NCI-H526 treated with DMSO at 0.1 percent for 48 hours (cell line): ENCODE measurements around the gene INAFM2.
A peak's percentile ranks its signal among the peaks of the same experiment; 100 is the strongest.

Source experiments
- DNase-seq: peaks from one replicate; lab custom pipeline; 2025; lab: John Stamatoyannopoulos, UW

Gene INAFM2

DNA sequence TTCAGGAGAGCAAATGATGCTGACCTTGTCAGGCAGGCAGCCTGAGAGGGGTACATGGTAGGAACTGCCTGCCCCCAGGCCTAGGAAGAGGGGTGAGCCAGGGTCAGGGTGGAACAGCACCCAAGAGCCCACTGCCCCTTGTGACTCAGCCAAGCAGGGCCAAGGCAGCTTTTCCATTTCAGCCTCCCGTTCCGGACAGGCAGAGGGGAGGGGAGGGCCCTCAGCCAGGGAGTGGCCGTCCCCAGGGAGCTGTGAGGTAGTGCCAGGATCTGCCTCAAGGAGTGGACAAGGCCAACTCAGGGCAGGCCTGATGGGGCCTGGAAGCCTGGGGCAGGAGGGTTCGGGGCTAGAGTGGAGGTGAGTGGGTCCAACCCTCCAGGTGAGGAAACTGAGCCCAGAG, 35.5 kb upstream of the INAFM2 start:
- no peak for DNase-seq

DNA sequence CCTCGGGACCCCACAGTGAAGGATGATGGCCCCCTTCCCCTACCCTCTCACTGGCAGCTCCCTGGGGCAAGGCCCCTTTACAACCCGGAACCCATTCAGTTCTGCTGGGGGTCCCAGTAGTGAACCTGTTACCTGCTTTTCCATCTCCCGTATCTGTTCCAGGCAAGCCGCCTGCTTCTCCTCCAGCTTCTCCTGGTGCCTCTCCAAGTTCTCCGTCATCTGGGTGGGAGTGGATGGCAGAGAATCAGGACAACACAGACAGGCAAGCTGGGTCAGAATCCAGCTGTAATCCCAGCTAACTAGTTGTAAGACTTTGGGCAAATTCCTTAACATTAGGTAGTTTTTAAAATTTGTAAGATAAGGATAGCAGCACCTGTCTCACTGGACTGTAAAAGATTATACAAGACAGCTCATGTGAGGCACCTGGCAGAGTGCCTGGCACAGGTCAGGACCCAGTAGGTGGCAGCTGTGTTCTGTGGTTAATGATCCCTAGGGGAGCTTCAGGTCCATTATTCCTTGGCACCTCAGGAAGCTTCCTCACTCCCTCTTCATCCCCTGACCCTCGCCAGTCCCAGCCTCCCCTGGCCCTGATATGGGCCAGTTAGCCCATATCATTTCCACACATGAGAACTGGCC, 34.2 kb upstream of the INAFM2 start:
- peak; percentile 14 for DNase-seq

DNA sequence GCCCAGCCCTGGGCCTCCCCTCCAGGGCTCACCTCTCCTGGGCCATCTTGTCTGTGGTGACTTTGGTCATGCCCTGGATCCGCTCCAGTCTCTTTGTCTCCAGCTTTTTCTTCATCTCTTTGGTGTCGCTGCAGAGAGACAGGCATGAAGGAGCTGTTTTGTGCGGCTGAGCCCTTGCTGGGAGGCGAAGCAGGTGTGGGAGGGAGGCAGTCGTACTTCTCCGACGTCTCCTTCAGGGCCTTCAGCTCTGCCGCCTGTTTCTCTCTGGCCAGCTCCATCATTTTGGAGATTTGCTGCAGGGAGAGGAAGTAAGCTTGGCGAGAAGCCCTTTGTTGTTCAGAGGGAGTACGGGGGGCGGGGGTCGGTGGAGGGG, 33.0 kb upstream of the INAFM2 start:
- no peak for DNase-seq

DNA sequence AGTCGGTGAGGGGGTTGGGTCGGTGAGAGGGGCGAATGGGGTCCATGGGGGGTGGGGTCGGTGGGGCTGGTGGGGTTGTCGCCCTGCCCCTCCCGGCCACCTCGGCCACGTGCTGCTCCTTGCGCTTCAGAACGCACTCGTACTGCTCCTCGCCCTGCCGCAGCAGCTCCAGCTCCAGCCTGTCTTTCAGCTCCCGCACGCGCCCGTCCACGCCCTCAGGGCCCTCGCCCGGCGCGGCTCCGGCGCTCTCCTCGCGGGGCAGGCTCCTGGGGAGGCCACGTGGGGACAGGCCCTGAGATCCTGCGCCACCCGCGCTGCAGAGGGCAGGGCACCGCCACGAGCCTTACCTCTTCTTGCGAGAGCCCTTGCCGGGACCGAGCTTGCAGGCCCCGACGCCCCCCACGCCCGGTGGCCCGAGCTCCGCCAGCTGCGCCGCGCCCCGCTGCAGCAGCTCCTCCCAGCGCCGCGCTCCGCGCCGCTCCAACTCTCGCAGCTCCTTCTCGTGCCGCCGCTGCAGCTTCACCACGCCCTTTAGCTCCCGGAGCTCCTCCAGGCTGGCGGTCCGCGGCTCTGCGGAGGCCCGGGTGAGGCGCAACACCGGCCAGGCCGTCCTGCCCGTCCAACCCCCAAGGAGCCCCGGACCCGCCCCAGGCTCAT, 32.4 kb upstream of the INAFM2 start:
- peak; percentile 46 for DNase-seq

DNA sequence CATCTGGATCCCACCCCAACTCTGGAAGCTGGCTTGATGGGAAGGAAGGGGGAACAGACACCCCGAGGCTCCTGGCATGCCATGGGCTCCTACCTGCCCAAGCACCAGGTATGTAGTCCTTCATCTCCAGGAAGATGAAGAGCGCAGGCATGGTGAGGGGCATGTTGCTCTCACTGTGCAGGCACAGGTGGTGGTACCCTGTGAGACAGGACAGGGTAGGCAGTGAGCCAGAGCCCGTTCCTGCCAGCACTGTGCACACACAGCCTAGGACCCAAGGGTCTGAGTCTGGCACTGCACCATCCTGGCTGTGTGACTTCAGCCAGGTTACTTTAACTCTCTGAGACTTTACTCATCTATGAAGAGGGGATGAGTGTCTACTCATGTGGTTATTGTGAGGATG, 31.2 kb upstream of the INAFM2 start:
- no peak for DNase-seq

DNA sequence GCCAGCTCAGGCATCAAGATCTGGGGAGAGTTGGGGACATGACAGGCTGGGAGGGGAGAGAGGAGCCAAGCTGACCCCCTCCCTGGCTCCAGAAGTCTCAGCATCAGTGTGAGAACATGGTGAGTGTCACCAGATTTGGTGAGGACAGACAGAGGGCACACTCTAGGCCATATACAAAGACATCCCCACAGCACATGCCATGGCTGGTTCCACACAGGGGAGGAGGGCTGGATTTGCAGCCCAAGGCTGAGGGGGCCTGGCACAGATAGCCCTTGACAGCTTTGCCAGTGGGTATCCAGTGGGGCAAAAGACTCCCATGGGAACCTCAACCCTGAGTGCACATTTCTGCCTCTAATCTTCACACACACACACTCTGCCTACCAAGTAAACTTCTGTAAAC, 30.5 kb upstream of the INAFM2 start:
- DNase-seq, result no peak

DNA sequence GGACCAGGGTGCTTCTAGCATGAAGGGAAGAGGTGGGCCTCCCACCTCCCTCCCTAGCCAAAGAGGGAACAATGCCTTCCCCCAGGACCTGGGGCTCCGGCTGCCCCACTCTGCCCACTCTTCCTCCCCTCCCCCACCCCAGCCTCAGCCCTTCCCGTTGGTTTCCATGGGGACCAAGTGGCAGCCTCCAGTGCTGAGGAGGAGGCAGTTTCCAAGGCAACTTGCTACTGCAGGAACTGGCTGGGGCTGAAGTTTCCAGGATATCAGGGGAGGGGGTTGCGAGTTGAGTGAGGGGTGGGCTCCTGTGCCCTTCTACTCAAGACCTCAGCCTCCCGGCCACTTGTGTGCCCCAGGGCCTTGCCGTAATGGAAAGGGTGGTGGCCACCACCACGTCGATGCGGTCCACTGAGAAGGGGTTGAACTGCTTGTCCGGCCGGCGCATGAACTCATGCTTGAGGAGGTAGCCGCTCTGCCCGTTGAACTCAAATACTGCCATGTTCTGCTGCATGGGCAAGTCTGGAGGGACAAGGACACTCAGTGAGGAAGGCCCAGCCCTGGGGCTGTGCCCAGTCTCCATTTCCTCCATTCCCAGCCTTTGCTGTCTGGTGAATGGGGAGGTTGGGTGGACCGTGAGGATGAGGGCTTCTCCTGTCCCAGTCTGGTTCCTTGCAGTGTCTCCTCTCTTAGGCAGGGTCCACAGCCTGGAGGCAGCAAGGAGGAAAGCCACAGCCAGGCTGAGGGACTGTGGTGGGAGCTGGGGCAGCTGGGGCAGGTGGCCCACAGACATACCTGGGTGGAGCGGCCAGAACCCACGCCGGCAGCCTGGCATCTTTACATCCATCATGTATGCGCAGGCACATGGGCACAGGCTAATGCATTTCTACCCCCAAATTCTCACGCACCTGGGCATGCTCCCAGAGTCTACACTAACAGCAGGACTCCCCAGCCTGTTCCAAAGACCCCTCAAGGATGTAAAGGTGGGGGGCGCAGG, 29.3 kb upstream of the INAFM2 start:
- no peak for DNase-seq

DNA sequence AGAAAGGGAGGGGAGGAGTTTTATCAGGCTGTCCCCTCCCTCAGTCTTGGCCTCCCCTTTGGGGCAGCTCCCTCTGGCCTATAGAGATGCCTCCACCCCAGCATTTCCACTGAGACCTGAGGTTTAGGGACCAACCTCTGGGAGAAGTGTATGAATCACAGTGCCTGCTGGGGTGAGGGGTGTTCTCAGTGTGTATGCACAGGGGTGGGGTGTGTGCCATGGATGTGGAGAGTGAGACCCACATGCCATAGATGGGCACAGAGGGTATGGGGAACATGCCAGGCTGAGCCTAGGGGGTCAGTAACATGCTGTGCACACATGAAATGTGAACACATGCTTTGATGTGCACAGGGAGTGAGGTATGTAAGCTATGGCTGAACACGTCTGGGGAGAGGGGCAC, 28.2 kb upstream of the INAFM2 start:
- DNase-seq, result no peak

DNA sequence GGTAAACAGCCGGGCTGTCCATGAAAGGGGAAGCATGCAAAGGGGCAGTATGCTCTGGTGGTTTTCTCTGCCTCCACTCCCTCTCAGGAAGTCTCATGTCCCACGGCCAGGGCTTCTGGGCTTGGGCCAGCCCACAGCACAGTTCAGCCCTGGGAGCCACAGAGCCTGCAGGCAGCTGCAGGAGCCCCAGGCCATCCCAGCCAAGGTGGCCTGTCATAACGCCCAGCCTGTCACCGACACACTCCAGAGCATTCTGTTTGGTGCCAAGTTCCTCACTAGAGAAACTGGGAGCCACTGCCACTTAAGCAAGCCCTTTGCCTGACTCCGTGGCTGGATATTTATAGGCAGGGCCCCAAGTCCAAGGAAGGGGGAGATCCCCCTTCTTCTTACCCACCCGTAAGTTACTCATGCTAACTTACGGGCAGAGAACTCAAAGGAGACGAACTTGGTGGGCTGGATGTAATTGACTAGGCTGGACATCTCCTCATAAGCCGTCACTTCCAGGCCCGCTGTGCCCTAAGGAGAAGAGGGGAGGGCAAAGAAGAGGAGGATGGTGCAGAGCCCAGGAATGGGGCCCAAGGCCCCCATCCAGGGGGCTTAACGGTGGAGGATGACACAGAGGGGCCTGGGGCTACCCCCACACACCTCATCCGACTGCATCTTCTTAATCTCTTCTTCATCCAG, 27.5 kb upstream of the INAFM2 start:
- DNase-seq, result no peak

DNA sequence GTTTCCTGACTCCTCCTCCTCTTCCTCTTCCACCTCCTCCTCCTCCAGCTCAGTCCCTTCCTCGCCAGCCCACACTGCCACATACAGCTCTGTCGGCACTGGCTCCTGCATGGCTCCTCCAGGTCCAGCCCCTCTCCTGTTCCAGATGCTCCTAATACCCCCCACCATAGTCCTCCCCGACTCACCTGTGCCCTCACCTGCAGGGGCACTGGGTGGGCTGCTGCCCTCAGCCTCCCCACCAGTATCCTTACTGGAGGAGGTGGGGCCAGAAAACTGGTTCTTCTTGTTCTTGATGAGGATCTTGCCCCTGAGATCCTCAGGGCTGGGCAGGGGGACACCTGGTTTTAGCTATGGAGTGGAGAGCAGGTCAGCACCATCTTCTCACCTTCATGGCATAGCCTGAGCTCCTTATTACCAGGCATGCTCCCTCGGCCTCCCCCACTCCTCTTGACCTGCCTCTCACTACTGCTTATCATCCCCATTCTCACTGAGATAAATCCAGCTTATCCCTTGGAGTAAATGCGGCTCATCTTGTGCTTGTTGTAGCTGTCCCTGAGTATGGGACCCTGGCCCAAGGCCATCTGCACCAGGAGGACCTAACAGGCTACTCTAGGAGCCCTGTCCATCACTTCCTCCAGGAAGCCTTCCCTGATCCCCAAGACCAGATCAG, 26.8 kb upstream of the INAFM2 start:
- no peak for DNase-seq

DNA sequence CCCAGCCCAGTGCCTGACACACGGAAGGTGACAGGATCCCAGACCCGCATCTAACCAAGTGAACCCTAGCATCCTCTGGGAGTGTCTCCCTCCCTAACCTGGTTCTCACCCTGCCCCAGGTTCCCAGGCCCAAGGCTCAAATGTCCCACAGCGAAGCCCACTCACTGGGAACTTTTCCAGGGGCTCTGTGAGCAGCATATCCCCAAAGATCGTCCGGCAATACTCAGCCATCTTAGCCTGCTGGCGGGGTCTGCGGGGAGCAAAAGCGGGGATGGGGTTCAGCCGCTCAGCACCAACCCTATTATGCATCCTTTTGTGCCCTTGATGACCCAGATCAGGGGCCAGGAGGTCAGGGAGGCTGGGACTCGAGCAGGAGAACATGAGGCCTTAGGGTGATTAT, 26.1 kb upstream of the INAFM2 start:
- no peak for DNase-seq

DNA sequence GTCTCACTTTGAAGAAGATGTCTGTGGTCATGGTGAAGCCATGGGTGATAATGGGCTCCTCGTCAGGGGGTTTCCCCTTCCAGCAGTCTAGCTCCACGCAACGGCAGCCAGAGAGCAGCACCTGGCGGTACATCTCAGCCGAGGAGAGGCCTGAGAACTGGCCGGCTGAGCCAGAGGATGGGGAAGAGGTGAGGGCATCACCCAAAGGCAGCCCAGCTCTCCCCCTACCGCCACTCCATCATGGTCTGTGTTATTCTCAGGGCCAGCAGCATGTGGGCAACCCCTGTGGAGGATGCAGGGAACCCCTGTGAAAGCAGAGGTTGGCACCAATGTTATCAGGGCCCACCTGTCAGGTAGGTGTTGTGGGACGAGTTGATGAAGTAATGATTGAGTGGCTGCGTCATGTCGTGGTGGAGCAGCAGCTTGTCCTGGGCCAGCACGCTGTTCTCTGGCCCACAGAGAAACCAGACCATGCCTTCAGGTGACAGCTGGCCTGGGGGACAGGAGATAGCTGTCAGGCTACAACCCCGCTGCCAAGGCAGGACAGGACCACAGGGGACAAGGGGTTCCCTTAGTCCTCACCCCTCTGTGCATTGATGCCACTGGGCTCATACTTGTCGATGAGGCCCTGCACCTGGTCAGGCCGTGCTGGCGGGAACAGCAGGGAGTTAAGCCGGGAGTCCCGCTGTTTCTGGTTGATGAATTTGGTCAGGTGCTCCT, 25.1 kb upstream of the INAFM2 start:
- DNase-seq, result no peak

DNA sequence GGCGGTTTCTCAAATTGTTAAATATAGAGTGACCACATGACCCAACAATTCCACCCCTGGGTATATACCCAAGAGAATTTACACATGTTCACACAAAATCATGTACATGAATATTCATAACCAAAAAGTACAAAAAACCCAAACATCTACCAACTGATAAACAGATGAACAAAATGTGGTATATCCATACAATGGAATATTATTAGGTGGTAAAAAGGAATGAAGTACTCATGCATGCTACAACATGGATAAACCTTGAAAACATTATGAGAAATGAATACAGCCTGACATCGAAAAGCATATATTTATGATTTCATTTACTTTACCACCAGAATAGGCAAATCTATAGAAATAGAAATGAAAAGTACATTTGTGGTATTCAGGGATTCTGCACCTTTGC, 23.1 kb upstream of the INAFM2 start:
- DNase-seq, result no peak

DNA sequence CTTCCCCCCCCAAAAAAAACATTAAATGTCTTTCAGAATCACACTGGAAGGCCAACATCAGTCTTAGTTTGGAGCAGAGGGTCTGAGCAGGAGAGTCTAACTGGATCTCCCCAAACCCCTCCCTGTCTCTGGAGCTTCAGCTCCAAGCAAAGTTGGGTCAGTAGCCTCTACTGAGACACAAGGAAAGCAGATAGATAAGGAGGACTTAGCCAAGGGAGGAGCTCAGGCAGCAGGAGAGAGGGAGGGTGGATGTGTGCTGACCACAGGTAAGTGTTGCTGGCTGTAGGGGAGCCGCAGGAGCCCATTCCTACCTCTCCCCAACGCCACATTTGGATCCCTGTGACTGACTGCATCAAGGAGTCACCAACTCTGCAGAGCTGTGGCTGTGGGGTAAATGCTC, 22.7 kb upstream of the INAFM2 start:
- DNase-seq, result no peak

DNA sequence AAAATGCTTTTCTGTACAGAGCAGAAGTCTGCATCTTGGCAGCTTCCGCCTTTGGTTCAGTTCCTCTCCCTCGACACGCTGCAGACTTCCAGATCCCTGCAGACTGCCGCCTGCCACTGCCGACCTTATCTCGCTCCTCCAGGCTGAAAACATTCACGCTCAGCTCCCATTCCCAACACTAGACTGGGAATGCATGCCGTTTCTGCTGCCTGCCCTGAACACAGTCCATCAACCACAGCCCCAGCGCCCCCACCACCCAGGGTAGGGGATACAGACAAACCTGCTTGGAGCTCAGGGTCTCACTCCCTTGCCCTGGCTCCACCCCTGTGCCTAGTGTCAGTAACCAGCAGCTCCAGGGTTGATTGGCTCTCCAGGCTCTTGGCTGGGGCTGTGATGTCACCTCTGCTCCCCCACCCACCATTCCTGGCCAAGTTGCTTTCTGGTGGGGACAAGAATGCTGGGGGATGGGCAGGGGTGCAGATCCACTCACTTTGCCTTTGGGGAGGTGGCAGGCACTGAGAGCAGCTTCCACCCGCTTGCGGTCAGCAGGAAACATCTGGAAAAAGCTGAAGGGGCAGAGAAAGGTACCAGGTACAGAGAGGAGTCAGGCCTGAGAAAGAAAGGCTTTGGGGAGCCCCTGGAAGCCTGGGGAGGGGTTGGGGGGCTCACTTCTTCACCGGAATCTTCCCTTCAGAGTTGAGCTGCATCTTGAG, 21.9 kb upstream of the INAFM2 start:
- no peak for DNase-seq

DNA sequence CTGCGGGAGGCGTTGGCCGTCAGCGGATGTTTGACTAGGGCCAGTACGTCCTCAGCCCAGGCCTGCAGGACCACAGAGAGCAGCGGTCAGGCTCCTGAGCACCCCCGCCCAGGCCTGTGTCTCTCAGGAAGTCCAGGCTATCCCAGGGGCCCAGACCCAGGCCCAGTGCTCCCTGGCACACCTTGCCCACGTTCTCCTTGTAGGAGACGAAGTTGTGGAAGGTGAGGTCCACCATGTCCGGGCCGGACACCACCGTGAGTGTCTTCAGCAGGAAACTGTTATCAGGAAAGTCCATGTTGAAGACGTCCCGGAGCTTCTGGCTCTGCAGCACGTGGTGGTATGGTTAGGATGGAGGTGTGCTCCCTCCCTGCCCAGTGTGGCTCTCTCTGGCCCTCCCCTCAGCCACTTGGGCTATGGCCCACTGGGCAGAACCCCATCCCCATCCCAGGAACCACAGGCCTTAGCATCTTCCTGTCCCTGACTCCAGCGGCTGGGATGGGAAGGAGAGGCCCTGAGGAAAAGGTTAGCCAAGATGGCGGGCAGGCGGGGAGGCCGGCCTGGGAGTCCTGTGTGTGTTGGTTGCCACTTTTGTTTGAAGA, 21.1 kb upstream of the INAFM2 start:
- DNase-seq, result no peak

DNA sequence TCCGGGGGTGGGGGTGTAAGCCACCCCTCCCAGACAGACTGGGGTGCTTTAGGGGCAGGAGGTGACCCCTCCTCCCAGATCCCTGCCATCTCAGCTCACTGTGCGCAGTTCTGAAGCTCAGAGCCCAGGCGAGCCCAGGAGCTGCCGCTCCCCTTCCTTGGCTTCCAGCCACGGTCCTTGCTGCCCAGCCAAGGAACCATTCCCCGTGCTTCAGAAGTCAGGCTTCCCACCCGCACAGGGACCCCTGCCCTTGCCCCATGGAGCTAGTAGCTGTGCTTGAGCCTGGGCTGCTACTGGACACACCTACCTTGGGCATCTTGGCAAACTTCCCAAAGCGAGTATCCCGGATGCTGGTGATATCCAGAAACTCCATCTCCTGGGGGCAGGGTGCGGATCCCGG, 20.5 kb upstream of the INAFM2 start:
- no peak for DNase-seq

DNA sequence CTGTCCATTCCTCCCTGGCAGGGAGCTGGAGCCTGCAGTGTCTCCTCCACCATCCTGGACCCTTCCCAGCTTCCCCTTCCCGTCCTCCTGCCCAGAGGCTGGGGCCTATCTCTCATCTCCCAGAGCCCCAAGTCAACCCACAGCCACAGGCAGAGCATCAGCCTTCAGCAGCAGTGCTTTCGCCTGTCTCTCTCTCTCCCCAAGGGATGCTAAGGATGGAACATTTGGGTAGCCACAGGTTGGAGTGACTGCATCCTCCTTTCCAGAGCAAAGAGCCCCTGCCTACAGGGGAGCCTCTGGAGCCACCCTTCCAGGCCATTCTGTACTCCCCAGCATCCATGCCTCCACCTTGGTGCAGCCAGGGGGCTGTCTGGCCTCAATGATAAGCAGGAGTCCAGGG, 19.9 kb upstream of the INAFM2 start:
- DNase-seq, result no peak

DNA sequence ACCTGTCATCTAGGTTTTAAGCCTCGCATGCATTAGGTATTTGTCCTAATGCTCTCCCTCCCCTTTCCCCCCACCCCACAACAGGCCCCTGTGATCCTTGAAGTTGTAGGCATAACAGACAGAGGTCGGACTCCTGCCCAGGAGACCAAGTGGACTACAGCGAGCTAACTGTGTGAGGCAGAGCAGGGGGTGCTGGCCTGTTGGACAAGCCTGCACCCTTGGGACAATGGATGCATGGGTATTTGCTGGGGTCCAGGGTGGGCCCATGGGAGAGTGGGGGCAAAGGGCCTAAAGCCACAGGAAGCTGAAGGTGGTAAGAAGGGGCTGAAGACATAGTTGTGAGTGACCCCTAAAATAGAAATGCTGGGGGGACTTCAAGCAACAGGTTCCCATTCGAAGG, 18.2 kb upstream of the INAFM2 start:
- DNase-seq, result no peak

DNA sequence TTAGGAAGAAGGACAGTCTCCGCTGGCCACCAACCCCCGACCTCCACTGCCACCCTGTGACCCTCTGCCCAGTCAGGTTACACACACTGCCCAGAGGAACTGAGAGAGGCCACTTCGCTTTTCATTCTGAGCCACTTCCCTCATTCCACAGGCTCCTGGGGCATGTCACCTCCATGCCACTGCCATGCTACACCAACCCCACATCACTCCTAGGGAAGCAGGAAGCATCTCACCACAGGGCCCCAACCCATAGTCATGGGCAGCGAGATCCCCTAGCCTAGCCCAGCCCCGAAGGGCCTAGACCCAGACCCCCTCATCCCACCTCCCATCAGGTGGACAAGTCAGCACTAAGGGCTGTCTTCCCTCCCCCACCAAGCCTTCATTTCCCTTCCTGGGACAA, 17.1 kb upstream of the INAFM2 start:
- DNase-seq, result no peak
